HEK293 (cell line): Measurements from ENCODE around the gene SLC6A15.

ENCODE experiments used
- CTCF ChIA-PET: fragments of 350-600 bp; formaldehyde crosslinking; extraction: SDS; loops from one replicate; lab custom pipeline; 2021; ENCODE audit warnings: antibody characterized with exemption; lab: Yijun Ruan, JAX
- POLR2A ChIA-PET: fragments of 300-600 bp; formaldehyde crosslinking; extraction: SDS; loops from one replicate; lab custom pipeline; 2020; ENCODE audit warnings: antibody characterized with exemption, inconsistent platforms; lab: Yijun Ruan, JAX
- H3K27ac ChIP-seq: fragments of 200-500 bp; sonication (Bioruptor generic); 2 replicates; pipeline ENCODE4 v1.5.1; 2014; ENCODE audit warnings: low read depth, low read length, control low read depth, inconsistent platforms; ENCODE audit errors: extremely low read depth
- H3K36me3 ChIP-seq, 2 experiments: fragments of 200-500 bp in 1 of 2; sonication (Bioruptor generic) in 1 of 2; 1 replicate in 1 of 2; 2 replicates in 1 of 2; pipeline ENCODE4 v1.5.1; 2014 to 2017; ENCODE audit warnings: inconsistent platforms in 2 of 2, low read length in 2 of 2; ENCODE audit not compliant: control insufficient read depth in 2 of 2, insufficient read depth in 1 of 2
- H3K4me1 ChIP-seq: fragments of 200-500 bp; sonication (Bioruptor generic); 2 replicates; pipeline ENCODE4 v1.5.1; 2014; ENCODE audit warnings: mild to moderate bottlenecking, low read length, inconsistent platforms; ENCODE audit not compliant: control insufficient read depth, insufficient read depth
- H3K4me3 ChIP-seq: 2 replicates; pipeline ENCODE4 v1.5.1; 2011; ENCODE audit warnings: low read depth, mild to moderate bottlenecking, control low read depth, low read length, moderate library complexity
- H3K9me3 ChIP-seq: fragments of 200-500 bp; sonication (Bioruptor generic); 2 replicates; pipeline ENCODE4 v1.5.1; 2014; ENCODE audit warnings: low read depth, low read length, inconsistent platforms; ENCODE audit not compliant: control insufficient read depth, insufficient read depth
- SP2 ChIP-seq: fragments of 450-650 bp; formaldehyde crosslinking; IDR thresholded peaks from 2 replicates; pipeline ENCODE4 v1.5.1; 2016; ENCODE audit warnings: missing biosample characterization, missing genetic modification characterization
- ZBTB48 ChIP-seq: fragments of 450-650 bp; formaldehyde crosslinking; IDR thresholded peaks from 2 replicates; pipeline ENCODE4 v1.5.1; 2016; ENCODE audit warnings: missing biosample characterization, missing genetic modification characterization
- ZBTB8A ChIP-seq: fragments of 450-650 bp; formaldehyde crosslinking; IDR thresholded peaks from 2 replicates; pipeline ENCODE4 v1.5.1; 2016; ENCODE audit warnings: missing biosample characterization, missing genetic modification characterization
- ZNF169 ChIP-seq: fragments of 450-650 bp; formaldehyde crosslinking; IDR thresholded peaks from 2 replicates; pipeline ENCODE4 v1.5.1; 2016; ENCODE audit warnings: missing biosample characterization, missing genetic modification characterization
- ZNF26 ChIP-seq: fragments of 450-650 bp; formaldehyde crosslinking; IDR thresholded peaks from 2 replicates; pipeline ENCODE4 v1.5.1; 2016; ENCODE audit warnings: missing biosample characterization, missing genetic modification characterization
- ZNF280C ChIP-seq: fragments of 450-650 bp; formaldehyde crosslinking; IDR thresholded peaks from 2 replicates; pipeline ENCODE4 v1.5.1; 2016; ENCODE audit warnings: missing biosample characterization, missing genetic modification characterization
- ZNF292 ChIP-seq: fragments of 450-650 bp; formaldehyde crosslinking; IDR thresholded peaks from 2 replicates; pipeline ENCODE4 v1.5.1; 2016; ENCODE audit warnings: low read depth, missing biosample characterization, missing genetic modification characterization, borderline replicate concordance
- ZNF302 ChIP-seq: fragments of 450-650 bp; formaldehyde crosslinking; IDR thresholded peaks from 2 replicates; pipeline ENCODE4 v1.5.1; 2016; ENCODE audit warnings: missing biosample characterization, missing genetic modification characterization, low read depth
- ZNF366 ChIP-seq: fragments of 450-650 bp; formaldehyde crosslinking; conservative IDR thresholded peaks from 2 replicates; pipeline ENCODE4 v1.5.1; 2016; ENCODE audit warnings: missing biosample characterization, missing genetic modification characterization
- ZNF48 ChIP-seq: fragments of 450-650 bp; formaldehyde crosslinking; IDR thresholded peaks from 2 replicates; pipeline ENCODE4 v1.5.1; 2016; ENCODE audit warnings: missing biosample characterization, missing genetic modification characterization
- ZNF521 ChIP-seq: fragments of 450-650 bp; formaldehyde crosslinking; IDR thresholded peaks from 2 replicates; pipeline ENCODE4 v1.5.1; 2017; ENCODE audit warnings: missing biosample characterization, mild to moderate bottlenecking, missing genetic modification characterization
- ZNF549 ChIP-seq: fragments of 450-650 bp; IDR thresholded peaks from 2 replicates; pipeline ENCODE4 v1.5.1; 2018; ENCODE audit warnings: missing biosample characterization, missing genetic modification characterization, mild to moderate bottlenecking, inconsistent platforms, moderate library complexity
- ZNF623 ChIP-seq: fragments of 450-650 bp; formaldehyde crosslinking; IDR thresholded peaks from 2 replicates; pipeline ENCODE4 v1.5.1; 2016; ENCODE audit warnings: missing biosample characterization, missing genetic modification characterization
- ZNF654 ChIP-seq: fragments of 450-650 bp; formaldehyde crosslinking; IDR thresholded peaks from 2 replicates; pipeline ENCODE4 v1.5.1; 2016; ENCODE audit warnings: low read depth, missing biosample characterization, missing genetic modification characterization
- ZNF658 ChIP-seq: fragments of 450-650 bp; formaldehyde crosslinking; IDR thresholded peaks from 2 replicates; pipeline ENCODE4; 2016; ENCODE audit warnings: missing biosample characterization, missing genetic modification characterization
- ZNF664 ChIP-seq: fragments of 450-650 bp; formaldehyde crosslinking; IDR thresholded peaks from 2 replicates; pipeline ENCODE4 v1.5.1; 2016; ENCODE audit warnings: missing biosample characterization, missing genetic modification characterization
- ZNF704 ChIP-seq: fragments of 450-650 bp; formaldehyde crosslinking; IDR thresholded peaks from 2 replicates; pipeline ENCODE4 v1.5.1; 2016; ENCODE audit warnings: missing biosample characterization, missing genetic modification characterization
- ZNF830 ChIP-seq: fragments of 450-650 bp; IDR thresholded peaks from 2 replicates; pipeline ENCODE4 v1.5.0; 2018; ENCODE audit warnings: missing biosample characterization, missing genetic modification characterization, low read depth, mild to moderate bottlenecking, moderate library complexity
- ZNF837 ChIP-seq: fragments of 450-650 bp; formaldehyde crosslinking; IDR thresholded peaks from 2 replicates; pipeline ENCODE4 v1.5.1; 2016; ENCODE audit warnings: missing biosample characterization, missing genetic modification characterization
- TF ChIP-seq, protein P1 (sequence below): fragments of 450-650 bp; formaldehyde crosslinking; IDR thresholded peaks from 2 replicates; pipeline ENCODE4 v1.5.1; 2016; ENCODE audit warnings: missing biosample characterization, missing genetic modification characterization, borderline replicate concordance
- TF ChIP-seq, protein P2 (sequence below): fragments of 450-650 bp; formaldehyde crosslinking; IDR thresholded peaks from 2 replicates; pipeline ENCODE4 v1.5.1; 2017; ENCODE audit warnings: missing biosample characterization, missing genetic modification characterization
- TF ChIP-seq, protein P3 (sequence below): fragments of 450-650 bp; formaldehyde crosslinking; IDR thresholded peaks from 2 replicates; pipeline ENCODE4 v1.5.1; 2016; ENCODE audit warnings: missing biosample characterization, missing genetic modification characterization, low read depth
- TF ChIP-seq, protein P4 (sequence below): fragments of 450-650 bp; formaldehyde crosslinking; IDR thresholded peaks from 2 replicates; pipeline ENCODE4 v1.5.0; 2017; ENCODE audit warnings: missing biosample characterization, missing genetic modification characterization, borderline replicate concordance

Gene SLC6A15

GRCh38 chr12:84891106-84891838 lies 21.3 kb downstream of the SLC6A15 start:
- H3K4me3 ChIP-seq, result no peak overlapping the region
- ChIA-PET CTCF (interaction anchor here (0.7 to 1.5 kb wide), 4 partner anchors 13 to 138 kb away, joined by 3 to 8 read pairs (median 4); no protein-coding TSS in a partner anchor), POLR2A (no interaction called here)
- TF ChIP-seq ZNF837 (tag by site-specific recombination) (no peak), ZBTB8A (tag by site-specific recombination) (no peak), ZNF280C (tag by site-specific recombination) (no peak), ZNF623 (tag by site-specific recombination) (no peak), ZNF48 (no peak), ZNF521 (tag by site-specific recombination) (no peak), ZNF169 (tag by site-specific recombination) (no peak), ZNF292 (no peak), ZNF664 (tag by site-specific recombination) (no peak)
- TF ChIP-seq, protein P1, sequence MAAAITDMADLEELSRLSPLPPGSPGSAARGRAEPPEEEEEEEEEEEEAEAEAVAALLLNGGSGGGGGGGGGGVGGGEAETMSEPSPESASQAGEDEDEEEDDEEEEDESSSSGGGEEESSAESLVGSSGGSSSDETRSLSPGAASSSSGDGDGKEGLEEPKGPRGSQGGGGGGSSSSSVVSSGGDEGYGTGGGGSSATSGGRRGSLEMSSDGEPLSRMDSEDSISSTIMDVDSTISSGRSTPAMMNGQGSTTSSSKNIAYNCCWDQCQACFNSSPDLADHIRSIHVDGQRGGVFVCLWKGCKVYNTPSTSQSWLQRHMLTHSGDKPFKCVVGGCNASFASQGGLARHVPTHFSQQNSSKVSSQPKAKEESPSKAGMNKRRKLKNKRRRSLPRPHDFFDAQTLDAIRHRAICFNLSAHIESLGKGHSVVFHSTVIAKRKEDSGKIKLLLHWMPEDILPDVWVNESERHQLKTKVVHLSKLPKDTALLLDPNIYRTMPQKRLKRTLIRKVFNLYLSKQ, result no peak
- H3K4me1 ChIP-seq, result no peaks in the 10 kb centered on the region
- no peaks in the 10 kb centered on the region; a peak in 1 of 3 replicates for H3K36me3 ChIP-seq
- no peak overlapping the region for H3K27ac ChIP-seq
- no peaks in the 10 kb centered on the region for H3K9me3 ChIP-seq

GRCh38 chr12:84889818-84890217 lies 22.8 kb downstream of the SLC6A15 start:
- H3K4me3 ChIP-seq, result no peak overlapping the region
- H3K9me3 ChIP-seq, result no peaks in the 10 kb centered on the region
- TF ChIP-seq ZNF302 (tag by site-specific recombination) (no peak), ZNF366 (tag by site-specific recombination) (no peak), ZBTB48 (no peak), ZNF654 (tag by site-specific recombination) (no peak), ZNF704 (tag by site-specific recombination) (no peak), ZNF549 (tag by site-specific recombination) (no peak), ZNF830 (tag by site-specific recombination) (no peak), SP2 (tag by site-specific recombination) (no peak), ZNF48 (no peak), ZNF658 (no peak), ZNF26 (no peak)
- TF ChIP-seq, protein P2, sequence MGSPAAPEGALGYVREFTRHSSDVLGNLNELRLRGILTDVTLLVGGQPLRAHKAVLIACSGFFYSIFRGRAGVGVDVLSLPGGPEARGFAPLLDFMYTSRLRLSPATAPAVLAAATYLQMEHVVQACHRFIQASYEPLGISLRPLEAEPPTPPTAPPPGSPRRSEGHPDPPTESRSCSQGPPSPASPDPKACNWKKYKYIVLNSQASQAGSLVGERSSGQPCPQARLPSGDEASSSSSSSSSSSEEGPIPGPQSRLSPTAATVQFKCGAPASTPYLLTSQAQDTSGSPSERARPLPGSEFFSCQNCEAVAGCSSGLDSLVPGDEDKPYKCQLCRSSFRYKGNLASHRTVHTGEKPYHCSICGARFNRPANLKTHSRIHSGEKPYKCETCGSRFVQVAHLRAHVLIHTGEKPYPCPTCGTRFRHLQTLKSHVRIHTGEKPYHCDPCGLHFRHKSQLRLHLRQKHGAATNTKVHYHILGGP (tag by site-specific recombination), result no peak
- TF ChIP-seq, protein P3, sequence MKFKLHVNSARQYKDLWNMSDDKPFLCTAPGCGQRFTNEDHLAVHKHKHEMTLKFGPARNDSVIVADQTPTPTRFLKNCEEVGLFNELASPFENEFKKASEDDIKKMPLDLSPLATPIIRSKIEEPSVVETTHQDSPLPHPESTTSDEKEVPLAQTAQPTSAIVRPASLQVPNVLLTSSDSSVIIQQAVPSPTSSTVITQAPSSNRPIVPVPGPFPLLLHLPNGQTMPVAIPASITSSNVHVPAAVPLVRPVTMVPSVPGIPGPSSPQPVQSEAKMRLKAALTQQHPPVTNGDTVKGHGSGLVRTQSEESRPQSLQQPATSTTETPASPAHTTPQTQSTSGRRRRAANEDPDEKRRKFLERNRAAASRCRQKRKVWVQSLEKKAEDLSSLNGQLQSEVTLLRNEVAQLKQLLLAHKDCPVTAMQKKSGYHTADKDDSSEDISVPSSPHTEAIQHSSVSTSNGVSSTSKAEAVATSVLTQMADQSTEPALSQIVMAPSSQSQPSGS (tag by site-specific recombination), result no peak
- TF ChIP-seq, protein P4, sequence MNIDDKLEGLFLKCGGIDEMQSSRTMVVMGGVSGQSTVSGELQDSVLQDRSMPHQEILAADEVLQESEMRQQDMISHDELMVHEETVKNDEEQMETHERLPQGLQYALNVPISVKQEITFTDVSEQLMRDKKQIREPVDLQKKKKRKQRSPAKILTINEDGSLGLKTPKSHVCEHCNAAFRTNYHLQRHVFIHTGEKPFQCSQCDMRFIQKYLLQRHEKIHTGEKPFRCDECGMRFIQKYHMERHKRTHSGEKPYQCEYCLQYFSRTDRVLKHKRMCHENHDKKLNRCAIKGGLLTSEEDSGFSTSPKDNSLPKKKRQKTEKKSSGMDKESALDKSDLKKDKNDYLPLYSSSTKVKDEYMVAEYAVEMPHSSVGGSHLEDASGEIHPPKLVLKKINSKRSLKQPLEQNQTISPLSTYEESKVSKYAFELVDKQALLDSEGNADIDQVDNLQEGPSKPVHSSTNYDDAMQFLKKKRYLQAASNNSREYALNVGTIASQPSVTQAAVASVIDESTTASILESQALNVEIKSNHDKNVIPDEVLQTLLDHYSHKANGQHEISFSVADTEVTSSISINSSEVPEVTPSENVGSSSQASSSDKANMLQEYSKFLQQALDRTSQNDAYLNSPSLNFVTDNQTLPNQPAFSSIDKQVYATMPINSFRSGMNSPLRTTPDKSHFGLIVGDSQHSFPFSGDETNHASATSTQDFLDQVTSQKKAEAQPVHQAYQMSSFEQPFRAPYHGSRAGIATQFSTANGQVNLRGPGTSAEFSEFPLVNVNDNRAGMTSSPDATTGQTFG (tag by site-specific recombination), result no peak

More at GRCh38 chr12:84889818-84890217, 22.8 kb downstream of the SLC6A15 start:
- POLR2A ChIA-PET, result no interaction called here
- H3K27ac ChIP-seq, result no peak overlapping the region
- no peaks in the 10 kb centered on the region for H3K4me1 ChIP-seq
- CTCF ChIA-PET, result interaction anchor here (0.6 kb wide), 1 partner anchor 89 kb away, joined by 4 read pairs; no protein-coding TSS in a partner anchor
- no peaks in the 10 kb centered on the region; a peak in 1 of 3 replicates for H3K36me3 ChIP-seq
